Stimulated activated CD4-positive, alpha-beta T cell treated with anti-CD3 and anti-CD28 coated beads, Interleukin-1b, Interleukin-23, amount 100 ng/mL, for 24 hours (primary cell): ENCODE measurements around the gene CXorf66.
"Not testable (repeated sequence)": the region's sequence is repeated elsewhere in the genome, so short reads cannot be mapped to it uniquely, and the experiment has no call there.

Experiments used
- DNase-seq, 4 experiments: peaks; one replicate each; pipeline ENCODE4 v3.0.0-alpha.2; 2020; ENCODE audit warnings: low read depth in 4 of 4, low spot score in 1 of 4

CXorf66 gene

GRCh38 chrX:139930401-139930800 is 34.9 kb downstream of the CXorf66 start:
- no peak for DNase-seq

- no peak for DNase-seq
These were observed 35.4 kb downstream of the CXorf66 start for GRCh38 chrX:139929876-139930275.

DNA sequence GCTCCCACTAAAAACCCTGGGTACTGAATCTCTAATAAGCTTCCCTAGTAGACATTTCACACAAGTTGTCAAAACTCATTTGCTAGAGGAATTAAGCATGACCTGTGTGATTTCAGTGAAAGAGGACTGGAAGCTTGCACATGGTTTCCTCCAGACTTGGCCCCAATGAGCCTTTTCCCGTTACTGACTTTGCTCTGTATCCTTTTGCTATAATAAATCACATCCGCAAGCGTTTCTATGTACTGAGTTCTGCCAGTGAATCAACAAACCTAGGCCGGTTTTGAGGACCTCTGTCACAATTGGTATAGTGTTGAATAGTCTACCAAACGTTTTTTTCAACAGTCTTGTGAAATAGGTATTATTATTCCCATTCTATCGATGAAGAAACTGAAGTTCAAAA is 40.6 kb downstream of the CXorf66 start:
- no peak for DNase-seq

DNA sequence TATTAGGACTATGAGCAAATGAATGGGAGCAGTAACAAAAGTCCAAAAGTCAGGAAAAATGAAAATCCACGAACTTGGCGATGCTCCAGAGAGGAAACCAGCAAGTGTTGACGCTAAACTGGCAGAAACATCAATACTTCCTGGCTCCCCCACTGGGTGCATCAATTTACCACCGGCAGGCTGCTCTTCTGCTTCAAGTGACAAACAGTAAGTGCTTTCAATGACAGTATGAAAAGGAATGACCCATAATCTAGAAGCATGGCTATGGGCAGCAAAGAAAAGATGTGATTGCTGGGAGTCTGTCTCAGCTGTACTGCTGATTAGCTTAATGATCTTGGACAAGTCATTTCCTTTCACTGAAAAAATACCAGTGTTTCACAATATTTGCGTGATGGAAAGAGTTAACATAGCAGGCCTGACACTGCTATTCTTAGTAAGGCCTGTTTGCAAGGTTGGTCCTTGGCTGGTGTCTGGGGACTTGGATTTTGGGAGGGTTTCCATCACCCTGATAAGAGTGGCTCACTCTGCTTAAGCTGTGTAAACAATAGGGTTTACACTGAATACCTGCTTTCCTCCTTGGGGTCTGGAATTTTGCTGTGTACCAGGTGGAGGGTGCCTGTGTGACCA is 41.1 kb downstream of the CXorf66 start:
- DNase-seq = no peak

- not testable (repeated sequence) for DNase-seq
These were observed 44.2 kb downstream of the CXorf66 start for GRCh38 chrX:139921142-139921541.

DNA sequence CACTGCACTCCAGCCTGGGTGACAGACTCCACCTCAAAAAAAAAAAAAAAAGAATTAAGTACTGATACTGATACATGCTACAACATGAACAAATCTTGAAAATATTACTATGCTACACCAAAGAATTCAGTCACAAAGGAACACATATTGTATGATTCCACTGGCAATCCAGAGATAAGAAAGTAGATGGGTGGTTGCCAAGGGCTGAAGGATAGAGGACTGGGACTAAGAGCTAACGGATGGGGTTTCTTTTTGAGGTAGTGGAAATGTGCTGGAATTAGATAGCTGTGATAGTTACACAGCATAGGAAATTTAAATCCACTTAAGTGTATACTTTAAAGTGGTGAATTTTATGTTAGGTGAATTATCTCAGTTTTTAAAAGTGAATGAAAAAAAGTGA is 45.0 kb downstream of the CXorf66 start:
- DNase-seq = no peak

DNA sequence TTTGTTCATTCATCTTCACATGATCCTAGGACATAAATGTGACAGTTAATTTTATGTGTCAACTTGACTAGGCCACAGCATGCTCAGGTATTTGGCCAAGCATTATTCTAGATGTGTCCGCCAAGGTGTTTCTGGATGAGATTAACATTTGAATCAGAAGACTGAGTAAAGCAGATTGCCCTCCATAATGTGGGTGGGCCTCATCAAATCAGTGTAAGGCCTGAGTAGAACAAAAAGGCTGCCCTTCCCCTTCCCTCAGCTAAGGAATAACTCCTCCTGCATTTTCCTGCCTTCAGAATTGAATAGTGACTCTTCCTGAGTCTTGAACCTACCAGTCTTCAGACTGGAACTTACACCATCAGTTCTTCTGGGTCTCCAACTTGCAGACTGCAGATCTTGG is 50.9 kb downstream of the CXorf66 start:
- DNase-seq = no peak

DNA sequence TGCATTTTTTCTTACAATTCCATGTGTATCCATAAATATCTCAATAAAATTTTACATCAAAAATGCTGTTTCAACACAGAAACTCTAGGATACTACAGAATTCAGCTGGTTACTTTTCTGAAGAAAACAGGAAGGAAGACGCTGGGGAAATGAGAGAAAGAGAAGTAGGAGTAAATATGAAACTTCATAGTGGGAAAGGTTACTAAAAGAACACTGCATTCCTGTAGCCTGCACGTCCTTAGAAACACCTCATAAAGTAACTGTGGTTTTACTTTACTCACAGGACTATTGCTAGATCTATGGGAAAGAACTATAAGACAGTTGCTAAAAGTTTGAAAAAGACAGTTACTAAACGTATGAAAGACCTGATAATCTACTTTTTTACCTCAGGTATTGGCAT is 55.6 kb downstream of the CXorf66 start:
- no peak for DNase-seq

DNA sequence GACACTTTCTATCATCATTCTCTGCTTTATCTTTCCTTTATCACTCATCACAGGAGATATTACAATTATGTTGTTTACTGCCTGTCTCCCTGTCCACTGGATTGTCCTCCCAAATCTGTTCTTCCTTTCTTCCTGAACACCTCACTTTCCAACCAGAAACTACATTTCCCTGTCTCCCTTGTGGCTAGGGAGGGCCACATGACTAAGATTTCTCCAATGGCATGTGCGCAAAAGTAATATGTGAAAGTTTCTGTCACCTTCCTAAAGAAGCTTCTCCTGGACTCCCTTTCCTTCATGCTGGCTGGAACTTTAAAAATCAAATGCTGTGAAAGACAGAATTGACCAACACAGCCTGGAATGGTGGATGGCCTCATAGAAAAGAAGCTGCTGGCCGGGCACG is 58.2 kb downstream of the CXorf66 start:
- no peak for DNase-seq

GRCh38 chrX:139905743-139906142 is 59.6 kb downstream of the CXorf66 start:
- no peak for DNase-seq
